GM15510 (cell line): ENCODE measurements around the gene PPT2.

Source experiments
- POLR2A ChIP-seq: IDR thresholded peaks from 3 replicates; pipeline ENCODE4 v1.6.1; 2011; ENCODE audit warnings: borderline replicate concordance; ENCODE audit not compliant: insufficient read length; ENCODE audit errors: extremely low read depth

PPT2 gene

DNA sequence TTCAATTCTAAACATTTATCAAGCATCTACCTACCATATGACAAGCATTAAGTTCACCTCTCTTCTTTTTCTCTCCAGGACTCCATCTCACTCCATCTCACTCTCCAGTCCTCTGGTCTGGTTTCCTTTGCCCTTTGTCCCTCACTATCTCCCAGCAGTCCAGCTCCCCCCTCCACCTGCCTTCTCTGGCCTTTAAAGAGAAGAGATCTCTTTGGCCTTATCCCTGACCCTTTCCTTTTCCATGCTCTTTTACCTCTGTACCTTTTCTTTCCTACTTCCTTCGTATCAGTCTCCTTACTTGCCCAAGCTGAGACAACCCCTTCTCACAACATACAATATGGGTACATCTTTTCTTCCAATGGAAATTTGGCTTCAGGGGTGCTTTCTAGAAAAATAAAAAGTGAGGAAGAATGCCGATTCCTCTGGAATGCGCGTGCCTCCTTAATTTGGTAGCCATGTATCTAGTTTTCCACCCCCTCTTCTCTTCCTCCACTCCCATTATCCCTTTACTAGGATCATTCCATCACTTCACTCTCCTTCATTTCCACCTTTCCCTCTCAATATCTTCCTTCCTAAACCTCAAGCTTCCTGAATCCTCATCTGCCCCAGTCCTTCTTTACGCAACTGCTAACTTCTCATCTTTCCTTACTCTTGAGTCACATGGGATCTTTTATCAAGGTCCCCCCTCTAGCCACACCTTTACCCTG, 22.7 kb downstream of the PPT2 start:
- no peak for TF ChIP-seq POLR2A

GRCh38 chr6:32177183-32177787, 23.3 kb downstream of the PPT2 start:
- TF ChIP-seq POLR2A = no peak

DNA sequence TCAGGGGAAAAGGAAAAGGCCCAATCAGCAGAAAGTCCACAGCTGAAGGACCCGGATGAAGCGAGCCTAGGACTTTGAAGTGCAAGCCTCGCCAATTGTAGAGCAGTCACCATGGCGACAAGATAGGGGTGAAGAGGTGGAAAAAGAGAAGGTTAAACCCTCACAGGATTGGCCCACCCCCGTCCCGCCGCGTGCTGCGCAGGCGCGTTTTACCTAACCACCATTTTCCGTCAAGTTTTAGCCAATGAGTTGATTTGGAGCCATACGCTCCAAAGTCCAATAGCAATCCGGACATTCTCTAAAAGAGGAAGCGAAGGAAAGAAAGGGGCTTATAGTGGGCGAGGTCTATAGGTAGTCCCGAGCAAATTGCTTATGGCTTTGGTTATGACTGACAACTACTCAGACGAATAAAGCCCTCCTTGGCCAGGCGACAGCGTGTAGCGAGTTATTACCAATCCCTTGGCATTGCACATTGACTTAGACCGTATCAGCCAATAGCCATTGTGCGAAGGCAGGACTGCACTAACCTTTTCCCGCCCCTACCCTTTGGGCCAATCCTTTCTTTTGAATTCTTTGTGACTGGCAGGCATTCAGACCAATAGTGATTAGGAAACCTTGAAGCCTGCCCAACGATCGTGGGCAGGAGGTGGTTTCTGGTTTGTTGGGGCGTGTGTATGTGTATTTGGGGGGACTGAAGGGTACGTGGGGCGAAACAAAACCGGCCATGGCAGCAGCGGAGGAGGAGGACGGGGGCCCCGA, 24.0 kb downstream of the PPT2 start, which contains the start of gene RNF5:
Gene RNF5, plus strand, starts transcription at position 618 of the 759 bp plus-strand sequence. Its CDS starts 107 bp downstream, at position 725.
- peak; percentile 49 for TF ChIP-seq POLR2A

DNA sequence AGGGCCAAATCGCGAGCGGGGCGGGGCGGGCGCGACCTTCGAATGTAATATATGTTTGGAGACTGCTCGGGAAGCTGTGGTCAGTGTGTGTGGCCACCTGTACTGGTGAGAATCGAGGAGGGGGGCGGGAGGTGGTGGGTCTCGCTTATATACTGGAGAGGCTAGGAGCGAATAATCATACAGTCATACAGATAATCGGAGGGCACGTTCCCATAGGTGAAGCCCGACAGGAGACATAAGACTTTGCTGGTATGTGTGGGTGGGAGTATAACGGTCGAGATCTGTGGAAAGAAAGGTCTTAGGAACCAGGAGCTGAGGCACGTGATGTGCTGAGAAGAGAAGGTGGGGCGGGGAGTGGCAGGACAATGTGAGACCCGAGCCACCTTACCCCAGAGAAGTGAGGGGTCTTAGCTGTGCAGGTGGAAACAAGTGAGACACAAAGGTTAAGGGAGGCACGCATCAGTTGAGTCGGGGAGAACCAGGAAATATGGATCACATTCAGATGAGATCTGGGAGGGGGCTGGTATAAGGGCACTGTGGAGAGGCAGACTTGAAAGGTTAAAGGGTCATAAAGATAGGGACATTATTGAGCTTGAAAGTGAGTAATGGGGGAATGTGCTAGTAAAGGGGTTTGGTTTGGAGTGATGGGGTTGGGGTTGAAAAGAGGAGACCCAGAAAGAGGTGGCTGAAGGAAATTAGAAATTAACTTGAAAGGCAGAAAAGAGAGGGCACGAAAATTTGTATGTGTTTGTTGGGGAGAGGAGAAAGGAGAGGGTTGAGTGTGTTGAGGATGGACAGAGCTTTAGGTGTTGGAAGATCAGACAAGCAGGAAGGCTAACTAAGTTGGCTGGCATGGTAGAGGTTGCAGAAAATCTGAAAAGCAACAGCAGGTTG, 24.9 kb downstream of the PPT2 start:
- TF ChIP-seq POLR2A = peak; percentile 2

GRCh38 chr6:32179766-32180405, 25.9 kb downstream of the PPT2 start:
- TF ChIP-seq POLR2A = no peak

GRCh38 chr6:32181148-32181702, 27.3 kb downstream of the PPT2 start:
- TF ChIP-seq POLR2A = no peak

- TF ChIP-seq POLR2A = no peak
Measured at GRCh38 chr6:32181915-32182529, 28.1 kb downstream of the PPT2 start.

DNA sequence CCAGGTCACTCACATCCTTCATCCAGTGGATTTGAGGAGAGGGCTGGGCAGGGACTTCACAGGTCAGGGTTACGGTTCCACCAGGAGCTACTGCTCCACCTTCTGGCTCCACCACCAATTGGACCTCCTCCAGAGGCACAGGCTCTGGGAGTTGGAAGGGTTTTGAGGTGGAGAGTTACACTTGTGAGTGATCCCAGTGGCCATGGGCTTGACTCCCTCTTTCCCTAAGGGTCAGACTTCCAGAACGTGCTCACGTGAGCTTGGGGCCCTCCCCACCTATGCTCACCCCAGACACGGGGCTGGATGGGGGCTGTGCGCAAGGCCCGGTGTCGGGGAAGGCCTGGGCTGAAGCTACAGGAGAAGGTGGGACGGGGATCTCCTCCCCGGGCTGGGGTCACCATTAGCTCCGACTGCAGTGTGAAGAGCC, 28.6 kb downstream of the PPT2 start:
- no peak for TF ChIP-seq POLR2A

GRCh38 chr6:32183030-32183429, 29.1 kb downstream of the PPT2 start:
- no peak for TF ChIP-seq POLR2A

DNA sequence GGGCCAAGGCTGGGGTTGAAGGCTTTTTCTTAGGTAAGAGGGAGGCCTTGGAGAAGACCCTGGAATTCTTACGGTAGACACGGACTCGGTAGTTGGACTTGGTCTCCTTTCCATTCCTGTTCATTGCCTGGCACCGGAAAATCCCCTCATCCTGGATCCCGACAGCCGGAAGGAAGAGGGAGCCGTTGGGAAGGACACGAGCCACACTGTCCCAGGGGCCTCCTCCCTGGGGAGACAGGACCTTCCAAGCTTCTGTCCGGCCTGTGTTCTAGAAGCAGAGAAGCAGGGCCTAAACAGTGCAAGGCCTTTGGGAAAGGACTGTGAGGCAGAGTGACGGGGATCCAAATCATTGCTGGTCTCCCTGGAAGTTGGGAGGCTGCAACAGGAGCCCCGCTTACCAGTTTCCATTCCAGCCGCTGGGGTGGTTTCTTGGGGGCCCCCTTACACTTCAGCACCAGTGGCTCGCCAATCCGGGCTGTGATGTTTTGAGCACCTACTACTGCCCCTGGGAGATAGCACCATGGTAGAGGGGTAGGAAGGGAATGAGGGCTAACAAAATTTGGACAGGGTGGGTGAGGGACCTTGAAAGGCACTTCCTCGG, 29.6 kb downstream of the PPT2 start:
- no peak for TF ChIP-seq POLR2A

DNA sequence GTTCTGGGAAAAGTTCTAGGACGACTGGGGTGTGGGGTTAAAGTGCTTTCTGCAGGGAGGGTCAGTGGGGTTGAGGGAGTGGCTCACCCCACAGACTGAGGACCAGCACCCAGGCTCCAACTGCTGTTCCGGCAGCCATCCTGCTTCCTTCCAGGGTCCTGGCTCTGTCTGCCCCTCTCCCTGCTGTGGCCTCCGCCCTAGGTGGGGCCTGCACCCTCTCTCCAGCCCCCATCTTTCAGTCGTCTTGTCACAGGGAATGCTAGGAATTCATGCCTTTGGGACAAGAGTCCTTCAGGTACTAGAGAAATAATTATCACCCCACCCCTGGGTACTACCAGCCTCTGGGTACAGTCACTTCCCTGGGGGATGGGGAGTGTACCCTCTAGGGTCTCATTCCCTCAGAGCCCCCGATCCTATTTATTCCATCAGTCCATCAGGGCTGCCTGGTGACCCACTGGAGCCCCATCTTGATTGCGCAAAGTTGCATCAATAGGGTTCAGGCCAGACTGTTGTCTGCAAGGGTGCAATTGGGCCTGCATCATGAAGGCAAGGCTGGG, 30.2 kb downstream of the PPT2 start, which contains the start of gene AGER:
Gene AGER, minus strand, starts transcription at position 170 of the 557 bp plus-strand sequence. Its CDS starts 31 bp downstream, at position 139.
- TF ChIP-seq POLR2A = no peak

- TF ChIP-seq POLR2A = no peak
Measured at GRCh38 chr6:32187009-32187709, 33.2 kb downstream of the PPT2 start.
